Activated CD4-positive, alpha-beta memory T cell treated with anti-CD3 and anti-CD28 coated beads for 36 hours (primary cell): Measurements from ENCODE around the gene PLA2R1. TPM values are rescaled to one million over a fixed set of nuclear protein-coding genes. Genes with fewer than 3 reads are reported as not detected.

Experiments
- CTCF ChIA-PET: fragments of 350-600 bp; sonication (Branson Sonifier 250); formaldehyde crosslinking; loops from one replicate; lab custom pipeline; 2021; ENCODE audit warnings: antibody characterized with exemption, inconsistent platforms; lab: Charles Lee
- POLR2A ChIA-PET: fragments of 350-600 bp; sonication (Branson Sonifier 250); formaldehyde crosslinking; loops from one replicate; lab custom pipeline; 2021; ENCODE audit warnings: antibody characterized with exemption; lab: Charles Lee
- DNase-seq: peaks from one replicate; pipeline ENCODE4 v3.0.0-alpha.2; 2020
- H3K27ac Mint-ChIP-seq: one replicate; pipeline ENCODE4 v1.8.0; 2021; ENCODE audit warnings: mixed read lengths
- H3K27me3 Mint-ChIP-seq: one replicate; pipeline ENCODE4 v1.8.0; 2021; ENCODE audit warnings: mixed read lengths
- H3K36me3 Mint-ChIP-seq: one replicate; pipeline ENCODE4 v1.8.0; 2021; ENCODE audit warnings: mixed read lengths
- H3K4me1 Mint-ChIP-seq: one replicate; pipeline ENCODE4 v1.8.0; 2021; ENCODE audit warnings: low read depth, mixed read lengths
- H3K4me3 Mint-ChIP-seq: one replicate; pipeline ENCODE4 v1.8.0; 2021; ENCODE audit warnings: mild to moderate bottlenecking, mixed read lengths
- H3K9me3 Mint-ChIP-seq: one replicate; pipeline ENCODE4 v1.8.0; 2021; ENCODE audit warnings: mixed read lengths
- intact Hi-C: fragments of 100-400 bp; cut with micrococcal nuclease; formaldehyde crosslinking; loops from one replicate; pipeline ENCODE4 v1.15.1; 2023
- total RNA-seq, 2 experiments: library from RNA; stranded (reverse); gene quantifications; one replicate each; pipeline ENCODE4 v1.2.3, GENCODE V29; 2021

The PLA2R1 gene
- not detected for total RNA-seq

DNA sequence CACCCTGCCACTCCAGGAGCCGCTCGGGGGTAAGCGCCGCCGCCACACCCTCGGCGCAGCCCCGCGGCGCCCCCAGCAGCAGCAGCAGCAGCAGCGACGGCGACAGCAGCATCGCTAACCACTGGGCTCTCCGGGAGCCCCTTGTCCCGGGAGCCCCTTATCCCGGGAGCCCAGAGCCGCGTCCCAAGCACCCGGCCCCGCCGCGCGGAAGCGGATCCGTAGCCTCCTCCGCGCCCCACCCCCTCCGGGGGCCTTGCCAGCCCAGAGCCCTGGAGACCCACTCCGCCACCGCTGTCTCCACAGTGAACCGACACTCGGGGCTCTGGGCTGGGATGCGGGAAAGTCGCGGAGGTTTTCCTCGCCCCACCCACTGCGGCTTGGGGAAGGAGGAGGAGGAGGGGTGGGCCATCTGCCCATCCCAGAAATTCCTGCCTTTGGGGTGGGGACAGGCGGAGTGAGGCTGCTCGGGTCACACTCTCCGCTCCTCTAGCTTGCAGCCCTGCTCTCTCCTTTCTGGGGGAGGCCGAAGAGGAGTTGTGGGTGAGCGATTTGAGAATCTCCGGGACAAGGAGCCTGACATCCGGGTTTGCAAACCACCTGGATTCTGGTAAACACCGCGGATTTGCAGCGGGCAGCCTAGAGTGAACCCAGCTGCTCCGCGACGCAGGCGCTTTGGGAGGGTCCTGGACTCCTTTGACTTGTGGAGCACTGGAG lies at the start of gene PLA2R1:
Gene PLA2R1, minus strand, starts transcription at position 324 of the 714 bp plus-strand sequence. Its CDS starts 212 bp downstream, at position 112.
- H3K4me1 Mint-ChIP-seq = peaks cover 8% of the 10 kb centered on the region
- peak; percentile 17 for DNase-seq
- no peaks in the 10 kb centered on the region for H3K36me3 Mint-ChIP-seq
- H3K27ac Mint-ChIP-seq = no peak within 1 kb of the TSS
- H3K27me3 Mint-ChIP-seq = peaks cover 60% of the 10 kb centered on the region
- intact Hi-C loops = no loop called here
- CTCF ChIA-PET = no interaction called here
- POLR2A ChIA-PET = no interaction called here
- no peaks in the 10 kb centered on the region for H3K9me3 Mint-ChIP-seq
- H3K4me3 Mint-ChIP-seq = peak within 1 kb of the TSS; percentile 52

DNA sequence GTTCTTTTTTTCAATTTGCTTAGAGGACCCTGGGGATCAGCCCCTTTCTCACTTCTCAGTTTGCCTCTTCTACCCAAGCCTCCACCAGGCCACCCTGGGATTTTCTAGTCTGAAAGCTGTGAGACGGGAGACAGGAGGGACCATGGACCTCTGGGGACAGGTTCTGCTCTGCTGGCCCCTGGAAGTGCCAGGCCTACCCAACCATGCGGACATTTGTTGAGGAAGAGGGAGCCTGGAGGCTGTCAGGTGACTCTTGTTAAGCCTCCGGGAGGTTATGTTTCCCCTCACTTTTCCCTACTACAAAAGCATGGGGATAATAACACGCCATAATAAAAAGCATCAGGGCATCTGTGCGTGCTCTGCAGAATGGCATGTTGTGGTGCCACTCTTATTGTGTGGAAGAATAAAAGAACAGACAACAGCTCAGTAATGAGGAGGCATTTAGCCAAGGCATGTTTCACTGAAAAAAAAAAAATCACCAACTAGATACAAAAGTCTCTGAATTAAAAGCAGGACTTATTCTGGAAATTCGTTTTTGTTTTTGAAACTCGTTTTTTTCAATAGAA lies 48.3 kb upstream of the PLA2R1 start:
- no peak overlapping the region for H3K4me3 Mint-ChIP-seq
- CTCF ChIA-PET = interaction anchor here (0.6 to 3.8 kb wide), 34 partner anchors 10 to 1163 kb away, joined by 3 to 56 read pairs (median 4); no protein-coding TSS in a partner anchor
- H3K27me3 Mint-ChIP-seq = peaks cover 20% of the 10 kb centered on the region

DNA sequence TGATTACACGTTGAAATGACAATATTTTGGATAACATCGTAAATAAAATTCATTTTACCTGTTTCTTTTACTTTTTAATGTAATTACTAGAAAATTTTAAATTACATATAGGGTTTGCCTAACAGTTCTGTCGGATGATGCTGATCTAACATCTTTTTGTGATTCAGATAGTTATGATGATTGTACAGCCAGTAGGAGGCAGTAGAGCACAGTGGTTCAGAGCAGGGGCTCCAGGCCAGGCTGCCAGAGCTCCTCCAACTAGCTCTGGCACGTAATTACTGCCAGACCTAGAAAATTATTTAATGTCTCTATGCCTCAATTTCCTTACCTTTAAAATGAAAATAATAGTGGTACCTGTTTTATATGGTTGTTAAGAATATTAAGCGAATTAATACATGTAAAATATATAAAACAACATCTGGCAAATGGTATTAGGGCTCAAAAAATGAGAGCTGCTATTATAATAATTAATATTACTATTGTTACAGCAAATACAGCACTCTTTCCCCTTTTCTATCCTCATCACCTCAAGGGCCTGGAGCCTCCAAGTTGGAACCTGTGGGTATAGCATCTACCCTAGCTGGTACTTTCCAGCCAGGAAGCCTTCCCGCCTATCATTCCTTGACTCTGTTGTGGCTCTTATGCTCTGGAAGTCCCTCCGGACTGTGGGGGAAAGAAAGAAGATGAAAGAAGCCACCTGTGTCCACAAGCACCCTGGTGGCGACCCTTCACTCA lies 47.7 kb upstream of the PLA2R1 start:
- no peaks in the 10 kb centered on the region for H3K36me3 Mint-ChIP-seq
- intact Hi-C loops = loop anchor here (1.0 to 5.0 kb wide), 4 partner anchors 100 to 1162 kb away; no protein-coding TSS in a partner anchor
- no peaks in the 10 kb centered on the region for H3K4me1 Mint-ChIP-seq
- ChIA-PET CTCF (interaction anchor here (0.6 to 3.8 kb wide), 39 partner anchors 9 to 1163 kb away, joined by 3 to 56 read pairs (median 4); no protein-coding TSS in a partner anchor), POLR2A (no interaction called here)
- H3K27ac Mint-ChIP-seq = no peak overlapping the region
- no peak overlapping the region for H3K4me3 Mint-ChIP-seq
- no peaks in the 10 kb centered on the region for H3K9me3 Mint-ChIP-seq
- H3K27me3 Mint-ChIP-seq = peaks cover 21% of the 10 kb centered on the region
- peak; percentile 65 for DNase-seq

More for the DNA sequence above, 48.3 kb upstream of the PLA2R1 start:
- POLR2A ChIA-PET = no interaction called here
- Mint-ChIP-seq H3K27ac (no peak overlapping the region), H3K9me3 (no peaks in the 10 kb centered on the region), H3K4me1 (no peaks in the 10 kb centered on the region), H3K36me3 (no peaks in the 10 kb centered on the region)
- DNase-seq = no peak
- intact Hi-C loops = loop anchor here (1.0 to 5.0 kb wide), 4 partner anchors 100 to 1162 kb away; no protein-coding TSS in a partner anchor

DNA sequence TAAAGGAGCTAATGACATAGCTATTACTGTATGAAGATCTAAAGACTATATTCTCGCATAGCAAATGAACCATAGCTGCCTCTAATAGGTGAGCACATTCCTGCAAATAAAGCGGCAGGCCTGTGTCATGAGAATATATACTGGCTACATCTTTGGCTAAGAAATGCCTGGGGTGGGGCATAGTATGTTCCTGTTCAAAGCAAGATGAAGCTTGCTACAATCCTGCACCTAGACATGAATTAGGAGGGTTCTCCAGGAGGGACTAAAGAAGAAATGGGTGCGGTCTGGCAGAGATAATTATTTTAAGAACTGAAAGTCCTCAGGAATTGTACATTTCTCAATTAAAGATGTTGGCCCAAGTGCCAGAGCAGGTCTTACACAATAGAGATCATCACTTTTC lies 46.8 kb upstream of the PLA2R1 start:
- CTCF ChIA-PET = interaction anchor here (0.6 to 3.8 kb wide), 22 partner anchors 8 to 1164 kb away, joined by 3 to 56 read pairs (median 5); no protein-coding TSS in a partner anchor
- Mint-ChIP-seq H3K9me3 (no peaks in the 10 kb centered on the region), H3K4me3 (no peak overlapping the region), H3K36me3 (no peaks in the 10 kb centered on the region), H3K27ac (no peak overlapping the region), H3K4me1 (no peaks in the 10 kb centered on the region), H3K27me3 (peaks cover 18% of the 10 kb centered on the region)
- intact Hi-C loops = no loop called here
- POLR2A ChIA-PET = no interaction called here
- no peak for DNase-seq

DNA sequence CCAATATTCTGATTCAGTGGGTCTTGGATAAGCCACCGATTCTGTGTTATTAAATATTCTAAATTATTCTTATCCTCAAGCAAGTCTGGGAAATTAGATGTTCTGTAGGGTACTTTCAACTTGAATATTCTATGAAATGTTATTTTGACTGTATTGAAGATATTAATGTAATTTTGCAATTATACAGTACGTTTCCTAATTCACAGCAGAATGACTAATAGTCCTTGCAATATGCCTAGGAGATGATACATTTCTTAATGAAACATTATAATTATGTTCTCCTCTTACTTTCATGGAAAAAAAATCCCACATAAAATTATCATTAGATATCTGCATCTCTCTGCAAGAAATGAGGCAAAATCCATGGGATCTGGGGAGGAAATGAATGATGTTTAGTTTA lies 46.2 kb upstream of the PLA2R1 start:
- H3K36me3 Mint-ChIP-seq = no peaks in the 10 kb centered on the region
- ChIA-PET POLR2A (no interaction called here), CTCF (interaction anchor here (1.1 to 3.8 kb wide), 6 partner anchors 18 to 886 kb away, joined by 3 to 56 read pairs (median 6); no protein-coding TSS in a partner anchor)
- no peak for DNase-seq
- intact Hi-C loops = no loop called here
- no peak overlapping the region for H3K4me3 Mint-ChIP-seq
- H3K4me1 Mint-ChIP-seq = no peaks in the 10 kb centered on the region
- H3K9me3 Mint-ChIP-seq = no peaks in the 10 kb centered on the region
- H3K27me3 Mint-ChIP-seq = peaks cover 17% of the 10 kb centered on the region
- H3K27ac Mint-ChIP-seq = no peak overlapping the region

DNA sequence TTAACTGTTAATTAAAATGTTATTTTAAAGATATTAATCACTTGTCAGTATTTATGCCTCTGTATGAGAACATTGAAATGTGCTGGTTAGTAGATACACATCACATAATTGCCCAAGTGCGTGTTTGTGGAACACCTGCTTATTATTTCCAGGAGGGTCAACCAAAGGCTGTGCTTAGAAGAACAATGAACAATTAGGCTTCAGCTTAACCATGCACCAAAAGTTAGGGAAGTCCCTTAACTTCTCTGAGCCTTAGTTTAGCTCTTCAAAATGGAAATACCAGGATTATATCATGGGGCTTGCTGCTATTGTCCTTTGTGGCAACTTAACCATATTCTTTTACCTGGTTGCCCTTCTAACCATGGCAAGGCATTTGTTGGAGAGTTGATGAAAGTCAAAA lies 43.0 kb upstream of the PLA2R1 start:
- POLR2A ChIA-PET = no interaction called here
- Mint-ChIP-seq H3K4me3 (no peak overlapping the region), H3K9me3 (no peaks in the 10 kb centered on the region), H3K36me3 (no peaks in the 10 kb centered on the region), H3K27me3 (peaks cover 6% of the 10 kb centered on the region), H3K27ac (no peak overlapping the region), H3K4me1 (peaks cover 2% of the 10 kb centered on the region)
- DNase-seq = no peak
- CTCF ChIA-PET = no interaction called here
- intact Hi-C loops = no loop called here

DNA sequence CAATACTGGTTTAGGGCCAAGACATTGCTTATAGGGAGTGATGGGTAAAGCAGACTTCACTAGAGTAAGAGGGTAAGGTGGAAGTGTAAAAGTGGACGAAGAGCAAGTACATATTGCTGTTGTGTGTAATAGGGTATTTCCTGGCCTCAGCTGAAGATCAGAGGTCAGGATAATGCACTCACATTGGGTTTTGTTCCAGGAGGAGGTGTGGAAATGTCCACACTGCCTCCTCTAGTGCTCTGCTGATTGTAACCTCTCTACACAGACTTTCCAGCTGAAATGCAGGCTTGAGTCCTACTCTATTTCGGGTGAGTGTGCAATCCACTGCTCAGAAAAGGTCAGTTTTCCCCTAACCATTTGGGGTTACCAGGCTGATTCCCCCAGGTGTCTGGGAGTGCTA lies 41.7 kb upstream of the PLA2R1 start:
- Mint-ChIP-seq H3K27ac (no peak overlapping the region), H3K36me3 (no peaks in the 10 kb centered on the region), H3K27me3 (peaks cover 6% of the 10 kb centered on the region), H3K9me3 (no peaks in the 10 kb centered on the region), H3K4me1 (peaks cover 2% of the 10 kb centered on the region), H3K4me3 (no peak overlapping the region)
- DNase-seq = no peak
- POLR2A ChIA-PET = no interaction called here
- intact Hi-C loops = no loop called here
- CTCF ChIA-PET = no interaction called here

DNA sequence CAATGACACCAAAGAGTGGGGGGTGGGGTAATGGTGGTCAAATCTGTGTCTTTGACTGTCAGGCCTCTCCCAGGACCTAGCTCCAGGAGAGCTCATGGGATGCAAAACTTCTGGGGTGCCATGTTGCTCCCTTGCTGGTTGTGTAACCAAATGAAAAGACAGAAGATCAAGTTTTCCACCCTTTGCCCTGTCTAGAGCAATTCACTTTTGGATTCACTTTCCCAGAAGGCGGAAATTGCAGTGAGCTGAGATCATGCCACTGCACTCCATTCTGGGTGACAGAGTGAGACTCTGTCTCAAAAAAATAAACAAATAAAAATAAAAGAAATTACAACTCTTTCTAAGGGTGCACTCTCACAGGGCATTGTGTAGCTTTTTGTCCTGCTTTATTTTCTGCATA lies 34.9 kb upstream of the PLA2R1 start:
- H3K27ac Mint-ChIP-seq = no peak overlapping the region
- H3K4me3 Mint-ChIP-seq = no peak overlapping the region
- ChIA-PET CTCF (interaction anchor here (1.0 to 2.0 kb wide), 2 partner anchors 13 to 385 kb away, joined by 3 to 12 read pairs; partner anchors contain the start of gene MARCHF7), POLR2A (no interaction called here)
- intact Hi-C loops = no loop called here
- peaks cover 4% of the 10 kb centered on the region for H3K9me3 Mint-ChIP-seq
- peaks cover 8% of the 10 kb centered on the region for H3K27me3 Mint-ChIP-seq
- peaks cover 3% of the 10 kb centered on the region for H3K36me3 Mint-ChIP-seq
- no peak for DNase-seq
- peaks cover 7% of the 10 kb centered on the region for H3K4me1 Mint-ChIP-seq

DNA sequence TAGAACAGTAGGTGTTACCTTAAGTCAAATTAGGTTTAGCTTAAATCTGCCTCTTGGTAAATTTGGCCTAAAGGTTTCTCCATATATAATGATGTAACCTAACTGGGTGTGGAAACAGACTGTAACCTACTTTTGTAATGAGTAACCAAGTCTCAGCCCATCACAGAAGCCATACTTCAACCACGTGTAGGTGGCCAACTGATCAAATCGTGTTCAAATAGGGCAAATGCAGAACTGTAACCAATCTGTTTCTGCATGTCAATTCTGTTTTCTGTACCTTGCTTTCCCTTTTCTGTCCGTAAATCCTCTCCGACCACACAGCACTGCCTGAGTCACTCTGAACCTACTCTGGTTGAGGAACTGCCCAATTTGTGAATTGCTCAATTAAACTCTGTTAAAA lies 34.0 kb upstream of the PLA2R1 start:
- peaks cover 3% of the 10 kb centered on the region for H3K36me3 Mint-ChIP-seq
- ChIA-PET POLR2A (interaction anchor here (1.0 kb wide), 1 partner anchor 55 kb away, joined by 3 read pairs; no protein-coding TSS in a partner anchor), CTCF (interaction anchor here (0.9 to 2.0 kb wide), 4 partner anchors 13 to 967 kb away, joined by 3 to 12 read pairs (median 3); partner anchors contain the start of gene MARCHF7)
- peak; percentile 26 for DNase-seq
- H3K4me3 Mint-ChIP-seq = no peak overlapping the region
- peaks cover 5% of the 10 kb centered on the region for H3K4me1 Mint-ChIP-seq
- no peak overlapping the region for H3K27ac Mint-ChIP-seq
- H3K9me3 Mint-ChIP-seq = peaks cover 6% of the 10 kb centered on the region
- peaks cover 9% of the 10 kb centered on the region for H3K27me3 Mint-ChIP-seq
- intact Hi-C loops = no loop called here

DNA sequence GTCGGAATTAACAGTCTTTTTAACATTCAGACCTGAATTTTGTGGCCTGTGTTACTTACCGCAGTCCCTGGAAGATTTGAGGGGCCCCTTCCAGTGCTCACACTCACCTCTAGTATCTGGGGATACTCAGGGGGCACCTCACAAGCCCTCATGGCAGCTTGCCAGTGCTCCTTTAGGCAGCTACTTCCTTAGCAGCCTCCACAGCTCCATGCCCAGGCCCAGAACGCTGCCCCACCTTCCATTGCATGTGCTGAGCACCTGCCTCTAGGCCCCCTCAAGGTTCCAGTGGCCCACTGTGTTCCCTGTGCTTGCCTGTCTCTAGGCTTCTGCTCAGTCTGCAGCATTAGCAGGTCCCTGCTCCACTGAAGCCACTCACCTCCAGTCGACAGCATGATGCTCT lies 30.0 kb upstream of the PLA2R1 start:
- peaks cover 13% of the 10 kb centered on the region for H3K36me3 Mint-ChIP-seq
- peaks cover 41% of the 10 kb centered on the region for H3K9me3 Mint-ChIP-seq
- H3K27me3 Mint-ChIP-seq = peaks cover 9% of the 10 kb centered on the region
- ChIA-PET POLR2A (no interaction called here), CTCF (no interaction called here)
- no peak overlapping the region for H3K27ac Mint-ChIP-seq
- intact Hi-C loops = no loop called here
- no peak for DNase-seq
- H3K4me3 Mint-ChIP-seq = no peak overlapping the region
- peaks cover 5% of the 10 kb centered on the region for H3K4me1 Mint-ChIP-seq

DNA sequence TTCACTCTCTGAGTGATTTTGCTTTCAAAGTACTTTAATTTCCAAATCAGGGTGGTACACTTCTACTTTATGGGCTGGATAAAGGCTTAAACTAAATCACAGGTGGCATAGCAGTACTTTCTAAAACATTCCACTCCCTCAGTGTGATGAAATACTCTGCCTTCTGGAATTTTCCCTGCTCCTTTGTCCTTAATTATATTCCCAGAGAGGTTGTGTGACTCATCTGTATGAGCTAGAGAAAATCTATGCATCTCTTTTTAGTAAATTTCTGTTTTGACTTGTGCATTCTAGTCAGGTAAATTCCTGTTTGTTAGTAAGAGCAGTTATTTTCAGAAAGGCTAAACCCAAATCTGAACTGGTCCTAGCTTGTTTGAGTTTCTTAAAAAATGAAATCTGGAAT lies 29.0 kb upstream of the PLA2R1 start:
- CTCF ChIA-PET = interaction anchor here (2.0 kb wide), 1 partner anchor 18 kb away, joined by 10 read pairs; no protein-coding TSS in a partner anchor
- POLR2A ChIA-PET = no interaction called here
- Mint-ChIP-seq H3K36me3 (peaks cover 14% of the 10 kb centered on the region), H3K27ac (no peak overlapping the region), H3K4me3 (no peak overlapping the region), H3K9me3 (peaks cover 51% of the 10 kb centered on the region), H3K4me1 (peaks cover 3% of the 10 kb centered on the region), H3K27me3 (peaks cover 9% of the 10 kb centered on the region)
- DNase-seq = no peak
- intact Hi-C loops = no loop called here
